GM19324 (cell line): ENCODE data around the gene C7orf57.
A peak's percentile ranks its signal among the peaks of the same experiment; 100 is the strongest.

Experiments
- ATAC-seq: cut with Tn5 transposase; IDR thresholded peaks from one replicate; pipeline ENCODE4 v1.9.1; 2021; ENCODE audit warnings: mild to moderate bottlenecking, moderate library complexity; ENCODE audit not compliant: unreplicated experiment, low FRiP score

Gene C7orf57

GRCh38 chr7:48106906-48107659 is 71.7 kb downstream of the C7orf57 start:
- no peak for ATAC-seq

GRCh38 chr7:48107926-48108472 is 72.7 kb downstream of the C7orf57 start:
- ATAC-seq: no peak

DNA sequence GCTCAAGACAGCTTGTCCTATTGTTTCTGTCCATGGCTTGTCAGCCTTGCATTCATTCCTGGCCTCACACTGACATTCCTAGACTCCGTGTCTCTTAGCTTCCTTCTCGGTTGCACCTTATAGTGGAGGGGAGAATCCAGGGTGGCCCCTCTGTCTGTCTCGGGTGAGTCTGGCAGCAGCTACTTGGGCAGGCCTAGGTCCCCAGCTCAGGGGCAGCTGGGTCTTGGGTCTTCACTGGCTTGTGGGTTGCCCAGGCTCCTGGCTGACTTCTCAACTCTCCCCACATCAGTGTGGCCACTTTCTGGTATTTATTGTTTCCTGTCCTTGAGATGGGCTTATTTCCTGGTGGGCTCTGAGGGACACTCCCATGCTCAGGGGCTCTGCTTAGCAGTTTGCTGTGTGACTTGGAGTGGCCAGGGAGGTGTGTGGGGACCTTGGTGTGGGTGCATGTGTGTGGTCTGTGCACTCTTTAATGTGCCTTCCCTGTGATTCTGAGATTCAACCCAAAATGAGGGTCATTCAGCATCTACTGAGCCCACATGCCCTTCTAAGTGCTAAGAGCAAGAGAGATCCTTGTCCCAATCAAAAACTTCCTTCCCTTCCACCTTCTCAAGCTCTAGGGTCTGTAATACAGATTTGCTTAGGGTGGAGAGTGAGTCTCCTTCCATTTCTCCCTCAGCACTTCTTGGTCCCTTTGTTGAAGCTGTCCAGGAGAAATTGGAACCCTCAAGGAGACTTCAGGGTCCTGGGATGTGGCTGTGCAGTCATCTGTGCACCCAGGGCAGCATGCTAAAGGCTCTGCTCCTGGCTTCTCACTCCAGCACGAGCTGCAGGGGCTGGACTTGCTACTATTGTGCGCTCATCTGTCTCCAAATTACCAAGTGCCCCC is 73.9 kb downstream of the C7orf57 start:
- no peak for ATAC-seq

DNA sequence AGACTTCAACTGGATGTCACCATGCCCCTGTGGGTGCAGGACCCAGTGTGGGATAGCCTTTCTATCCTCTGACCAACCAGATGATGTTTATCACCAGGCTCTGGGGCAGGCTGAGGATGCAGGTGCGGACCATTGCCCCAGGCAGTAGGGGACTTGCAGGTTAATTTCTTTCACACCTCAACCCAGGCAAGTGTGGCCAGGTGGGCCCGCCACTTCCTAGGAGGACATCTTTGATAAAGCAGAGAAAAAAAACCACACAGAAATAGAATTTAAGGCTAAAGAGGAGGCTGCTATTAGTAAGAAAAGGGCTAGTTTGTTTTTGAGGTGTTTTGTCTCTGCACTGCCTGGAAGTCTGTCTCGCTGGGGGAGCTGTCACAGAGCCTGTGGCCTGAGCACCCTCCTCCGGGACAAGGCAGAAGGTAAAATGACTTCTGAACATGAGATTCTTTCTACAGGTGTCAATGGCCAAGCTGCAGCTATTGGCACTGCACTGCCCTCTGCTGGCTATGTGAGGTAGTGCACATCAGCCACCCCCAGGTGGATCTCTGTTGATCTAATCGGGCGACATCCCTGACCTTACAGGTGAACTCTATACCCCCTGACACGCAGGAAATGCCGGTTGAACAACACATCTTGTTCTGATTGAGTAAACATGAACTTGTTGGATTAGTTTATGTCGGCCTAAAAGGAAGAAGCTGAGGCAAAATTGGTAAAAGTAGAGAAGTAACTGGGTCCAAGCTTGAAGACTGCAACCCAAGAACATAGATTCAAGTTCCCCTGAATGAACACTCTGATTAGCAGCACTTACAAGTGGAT is 74.7 kb downstream of the C7orf57 start:
- peak; percentile 83 for ATAC-seq

DNA sequence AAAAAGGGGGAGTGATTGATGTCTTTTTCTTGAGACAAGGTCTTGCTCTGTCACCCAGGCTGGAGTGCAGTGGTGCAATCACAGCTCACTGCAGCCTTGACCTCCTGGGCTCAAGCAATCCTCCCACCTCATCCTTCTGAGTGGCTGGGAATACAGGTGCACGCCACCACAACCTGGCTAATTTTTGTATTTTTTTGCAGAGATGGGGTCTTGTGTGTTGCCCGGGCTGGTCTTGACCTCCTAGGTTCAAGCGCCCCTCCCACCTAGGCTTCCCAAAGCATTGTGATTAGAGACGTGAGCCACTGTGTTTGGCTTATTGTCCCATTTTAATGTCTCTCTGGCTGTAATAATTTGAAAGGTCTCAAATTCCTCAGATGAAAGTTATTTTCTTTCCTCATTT is 75.5 kb downstream of the C7orf57 start:
- ATAC-seq: no peak
